HG03108 (cell line): Measurements from ENCODE around the gene PLEKHN1.
"Not testable (repeated sequence)": the region's sequence is repeated elsewhere in the genome, so short reads cannot be mapped to it uniquely, and the experiment has no call there.

Experiments
- ATAC-seq: cut with Tn5 transposase; IDR thresholded peaks from one replicate; pipeline ENCODE4 v1.9.1; 2021; ENCODE audit warnings: moderate library complexity; ENCODE audit not compliant: unreplicated experiment

PLEKHN1 gene

GRCh38 chr1:941588-942383 is 24.5 kb upstream of the PLEKHN1 start:
- no peak for ATAC-seq

GRCh38 chr1:942411-942821 is 23.9 kb upstream of the PLEKHN1 start:
- no peak for ATAC-seq

DNA sequence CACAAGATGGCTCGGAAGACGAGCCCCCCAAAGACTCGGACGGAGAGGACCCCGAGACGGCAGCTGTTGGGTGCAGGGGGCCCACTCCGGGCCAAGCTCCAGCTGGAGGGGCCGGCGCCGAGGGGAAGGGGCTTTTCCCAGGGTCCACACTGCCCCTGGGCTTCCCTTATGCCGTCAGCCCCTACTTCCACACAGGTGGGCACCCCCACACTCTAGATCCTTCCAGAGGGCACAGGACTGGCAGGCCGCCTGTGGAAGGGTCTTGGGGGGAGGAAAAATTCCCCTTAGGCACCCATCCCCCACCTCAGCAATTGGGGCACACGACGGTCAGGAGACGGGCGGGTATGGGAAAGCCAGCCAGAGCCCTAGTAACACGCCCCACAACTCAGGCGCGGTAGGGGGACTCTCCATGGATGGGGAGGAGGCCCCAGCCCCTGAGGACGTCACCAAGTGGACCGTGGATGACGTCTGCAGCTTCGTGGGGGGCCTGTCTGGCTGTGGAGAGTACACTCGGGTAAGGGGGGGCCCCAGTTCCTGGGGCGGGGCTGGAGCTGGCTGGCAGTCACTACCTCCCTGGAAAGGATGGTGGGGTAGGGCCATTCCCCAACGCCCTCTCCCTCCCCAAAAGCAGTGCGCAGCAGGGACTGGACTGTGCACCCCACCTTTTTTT is 23.3 kb upstream of the PLEKHN1 start:
- ATAC-seq: no peak

DNA sequence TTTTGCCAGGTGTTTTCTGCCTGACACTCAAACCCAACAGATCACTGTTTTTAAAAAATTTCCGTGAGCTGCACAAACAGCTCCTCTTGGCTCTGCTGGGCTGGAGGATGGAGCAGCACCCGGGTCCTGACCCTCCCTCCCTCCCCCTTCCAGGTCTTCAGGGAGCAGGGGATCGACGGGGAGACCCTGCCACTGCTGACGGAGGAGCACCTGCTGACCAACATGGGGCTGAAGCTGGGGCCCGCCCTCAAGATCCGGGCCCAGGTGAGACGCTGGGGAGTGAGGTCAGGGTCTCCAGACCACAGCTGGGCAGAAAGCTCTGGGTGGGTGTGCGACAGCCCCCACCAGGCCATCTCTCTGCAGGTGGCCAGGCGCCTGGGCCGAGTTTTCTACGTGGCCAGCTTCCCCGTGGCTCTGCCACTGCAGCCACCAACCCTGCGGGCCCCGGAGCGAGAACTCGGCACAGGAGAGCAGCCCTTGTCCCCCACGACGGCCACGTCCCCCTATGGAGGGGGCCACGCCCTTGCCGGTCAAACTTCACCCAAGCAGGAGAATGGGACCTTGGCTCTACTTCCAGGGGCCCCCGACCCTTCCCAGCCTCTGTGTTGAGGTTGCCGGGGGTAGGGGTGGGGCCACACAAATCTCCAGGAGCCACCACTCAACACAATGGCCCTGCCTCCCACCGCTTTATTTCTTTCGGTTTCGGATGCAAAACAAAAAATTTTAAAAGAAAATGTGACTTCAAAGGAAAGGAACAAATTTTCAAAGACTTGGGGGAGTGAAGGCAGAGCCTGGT is 22.5 kb upstream of the PLEKHN1 start:
- ATAC-seq: no peak

GRCh38 chr1:944341-945325 is 21.6 kb upstream of the PLEKHN1 start:
- ATAC-seq: no peak

DNA sequence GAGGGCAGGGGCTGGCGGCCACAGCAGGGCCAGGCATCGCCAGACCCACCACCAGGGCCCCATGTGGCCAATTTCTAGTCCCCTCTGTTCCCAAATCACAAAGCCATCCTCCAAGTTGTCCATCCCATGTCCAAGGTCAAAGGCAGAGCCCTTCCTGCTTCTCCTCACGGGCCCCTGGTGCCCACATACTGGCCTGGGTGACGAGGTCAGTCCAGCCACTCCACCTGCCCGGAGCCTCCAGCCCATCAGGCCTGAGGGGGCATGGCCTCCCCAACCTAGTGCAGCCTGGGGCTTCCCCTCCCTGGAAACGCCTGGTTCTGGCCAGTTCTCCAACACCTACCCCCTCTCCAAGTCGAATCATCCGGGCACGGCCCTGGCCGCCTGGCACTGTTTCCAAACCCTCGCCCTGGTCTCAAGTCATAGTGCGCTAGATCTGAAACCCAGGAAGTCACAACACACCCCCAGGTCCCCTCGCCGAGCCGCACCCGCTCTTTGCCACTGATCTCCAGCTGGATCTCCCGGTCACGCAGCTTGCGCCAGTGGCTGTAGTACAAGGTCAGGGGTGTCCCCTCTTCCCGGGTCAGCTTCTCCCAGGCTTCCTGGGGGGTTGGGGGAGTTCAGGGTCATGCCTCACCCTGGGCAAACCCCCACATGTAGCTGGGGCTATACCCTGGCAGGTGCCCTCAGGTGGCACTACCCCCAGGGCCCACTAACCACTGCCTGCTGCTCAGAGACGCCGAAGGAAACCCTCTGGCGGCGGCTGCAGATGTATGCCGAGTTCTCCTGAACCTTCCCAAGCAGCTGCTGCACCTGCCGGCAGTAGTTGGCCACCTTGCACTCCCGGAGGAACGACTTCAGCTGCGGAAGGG is 20.4 kb upstream of the PLEKHN1 start:
- ATAC-seq: no peak

DNA sequence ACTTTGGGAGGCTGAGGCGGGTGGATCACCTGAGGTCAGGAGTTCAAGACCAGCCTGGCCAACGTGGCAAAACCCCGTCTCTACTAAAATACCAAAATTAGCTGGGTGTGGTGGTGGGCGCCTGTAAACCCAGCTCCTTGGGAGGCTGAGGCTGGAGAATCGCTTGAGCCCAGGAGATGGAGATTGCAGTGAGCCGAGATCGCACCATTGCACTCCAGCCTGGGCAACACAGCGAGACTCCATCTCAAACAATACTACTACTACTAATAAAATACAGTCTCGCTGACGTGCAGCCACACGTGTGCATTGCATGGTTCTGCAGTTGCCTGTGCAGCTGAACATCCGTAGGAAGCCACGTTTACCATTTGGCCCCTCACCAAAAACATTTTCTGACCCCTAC is 19.5 kb upstream of the PLEKHN1 start:
- not testable (repeated sequence) for ATAC-seq

DNA sequence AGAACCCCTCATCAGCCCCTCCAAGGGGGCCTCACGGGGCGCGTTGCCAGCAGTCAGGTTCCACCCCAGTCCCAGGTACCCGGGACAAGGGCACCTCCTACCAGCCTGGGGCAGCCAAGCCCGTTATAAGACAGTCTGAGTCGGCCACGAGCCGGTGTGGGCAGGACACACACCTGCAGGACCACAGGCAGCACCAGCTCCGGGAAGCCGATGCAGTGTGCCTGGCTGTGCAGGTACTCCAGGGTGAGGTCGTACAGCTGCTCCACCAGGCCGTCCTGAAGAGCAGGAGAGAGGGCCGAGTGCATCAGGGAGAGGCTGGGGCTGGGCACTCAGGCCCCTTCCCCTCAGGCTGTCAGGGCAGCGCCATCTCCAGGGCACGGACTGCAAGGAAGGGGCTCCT is 18.3 kb upstream of the PLEKHN1 start:
- ATAC-seq: no peak

DNA sequence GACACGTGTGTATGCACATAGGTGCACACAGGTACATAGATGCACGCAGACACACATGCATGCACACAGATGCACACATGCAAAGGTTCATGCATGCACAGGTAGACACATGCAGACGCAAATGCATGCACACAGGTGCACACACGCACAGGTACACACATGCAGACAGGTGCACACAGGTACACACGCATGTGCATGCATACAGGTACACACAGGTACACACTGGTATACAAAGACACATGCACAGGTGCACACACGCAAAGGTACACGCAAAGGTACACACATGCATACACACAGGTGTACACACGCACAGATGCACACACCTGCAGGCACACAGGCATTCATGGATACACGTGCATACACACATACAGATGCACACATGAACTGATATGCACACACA is 16.0 kb upstream of the PLEKHN1 start:
- no peak for ATAC-seq

DNA sequence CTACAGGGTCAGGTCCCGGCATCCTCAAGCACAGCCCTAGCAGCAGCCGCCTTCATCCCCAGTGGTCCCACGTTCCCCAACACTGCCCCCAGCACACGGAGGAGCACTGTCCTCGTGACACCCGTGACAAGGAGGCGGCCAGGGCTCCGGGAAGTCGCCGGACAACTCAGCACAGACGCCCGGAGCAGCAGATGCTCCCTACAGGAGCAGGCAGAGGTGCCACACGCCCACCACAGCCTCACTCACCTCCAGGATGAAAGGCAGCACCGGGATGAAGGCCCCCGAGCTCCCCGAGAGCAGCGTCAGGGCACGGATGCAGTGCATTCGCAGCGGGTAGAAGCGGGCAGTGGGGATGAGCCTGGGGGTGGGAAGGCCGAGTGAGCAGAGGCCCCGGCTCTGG is 15.4 kb upstream of the PLEKHN1 start:
- ATAC-seq: no peak

DNA sequence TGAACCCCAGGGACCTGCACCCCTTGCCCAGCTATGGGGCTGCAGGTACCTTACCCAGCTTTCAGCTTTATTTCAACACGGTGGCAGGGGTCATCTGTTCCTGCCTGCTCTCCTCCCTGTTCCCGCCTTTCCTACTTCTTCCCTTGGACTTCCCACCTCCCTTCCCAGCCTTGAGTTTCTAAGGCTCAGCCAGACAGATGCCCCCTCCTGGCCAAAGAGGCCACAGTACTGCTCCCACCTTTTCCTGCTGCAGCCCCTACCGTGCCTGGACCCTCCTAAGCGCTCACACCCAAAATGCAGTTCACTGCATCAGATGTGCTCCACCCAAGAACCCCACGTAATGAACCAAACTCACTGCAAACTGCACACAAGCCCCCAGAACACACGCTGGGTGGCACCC is 14.9 kb upstream of the PLEKHN1 start:
- ATAC-seq: no peak

DNA sequence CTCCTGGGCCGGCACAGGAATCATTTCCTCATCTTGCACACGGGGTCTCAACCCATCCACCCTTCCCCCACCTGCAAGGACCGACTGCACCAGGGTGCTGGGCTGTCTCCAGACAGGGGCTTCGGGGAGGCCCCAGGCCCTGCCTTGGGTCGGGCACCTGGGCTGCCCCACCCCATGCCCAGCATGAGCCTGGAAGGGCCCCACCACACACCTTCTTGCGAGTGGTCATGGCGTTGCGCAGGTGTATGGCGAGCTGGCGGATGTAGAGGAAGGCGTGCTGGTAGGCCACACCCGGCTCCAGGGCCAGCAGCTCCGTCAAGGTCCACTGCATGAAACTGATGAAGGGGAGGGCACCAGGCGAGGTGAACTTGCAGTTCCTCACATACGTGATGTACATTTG is 14.1 kb upstream of the PLEKHN1 start:
- no peak for ATAC-seq

GRCh38 chr1:952603-953002 is 13.7 kb upstream of the PLEKHN1 start:
- ATAC-seq: no peak

DNA sequence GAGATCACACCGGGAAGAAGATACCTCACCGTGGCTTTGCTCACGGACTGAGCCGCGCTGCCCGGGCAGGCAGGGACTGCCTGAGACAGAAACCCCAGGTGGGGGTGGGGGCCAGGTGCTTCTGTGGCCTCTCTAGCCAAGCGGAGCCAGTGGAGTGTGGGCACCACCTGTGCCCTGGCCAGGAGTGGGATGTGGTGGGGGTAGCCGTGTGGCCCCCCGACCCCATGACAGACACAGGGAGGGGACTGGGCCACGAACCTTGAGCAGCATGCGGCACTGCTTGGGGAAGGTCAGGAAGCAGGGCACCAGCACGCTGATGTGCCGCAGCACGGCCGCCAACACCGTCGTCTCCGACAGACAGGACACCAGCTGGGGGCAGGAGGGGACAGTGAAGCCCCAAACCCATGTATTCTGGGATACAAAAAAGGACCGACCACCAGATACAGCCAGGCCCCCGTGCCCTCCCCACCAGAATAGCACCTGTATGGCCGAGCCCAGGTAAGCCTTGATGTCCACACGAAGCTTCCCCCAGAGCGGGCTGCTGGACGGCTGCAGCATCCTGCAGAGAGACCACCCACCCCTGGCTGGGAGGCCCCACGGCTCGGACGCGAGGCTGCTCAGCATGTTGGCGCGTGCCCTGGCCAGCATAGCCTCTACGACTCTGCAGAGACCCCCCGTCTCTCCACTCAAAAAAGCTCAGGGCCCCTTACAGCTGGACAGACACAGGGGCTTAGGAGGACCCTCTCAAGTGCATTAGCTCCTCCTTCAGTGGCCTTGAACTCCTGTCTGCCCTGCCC is 12.6 kb upstream of the PLEKHN1 start:
- no peak for ATAC-seq

GRCh38 chr1:954927-955326 is 11.4 kb upstream of the PLEKHN1 start:
- no peak for ATAC-seq

GRCh38 chr1:955474-955873 is 10.8 kb upstream of the PLEKHN1 start:
- ATAC-seq: no peak

DNA sequence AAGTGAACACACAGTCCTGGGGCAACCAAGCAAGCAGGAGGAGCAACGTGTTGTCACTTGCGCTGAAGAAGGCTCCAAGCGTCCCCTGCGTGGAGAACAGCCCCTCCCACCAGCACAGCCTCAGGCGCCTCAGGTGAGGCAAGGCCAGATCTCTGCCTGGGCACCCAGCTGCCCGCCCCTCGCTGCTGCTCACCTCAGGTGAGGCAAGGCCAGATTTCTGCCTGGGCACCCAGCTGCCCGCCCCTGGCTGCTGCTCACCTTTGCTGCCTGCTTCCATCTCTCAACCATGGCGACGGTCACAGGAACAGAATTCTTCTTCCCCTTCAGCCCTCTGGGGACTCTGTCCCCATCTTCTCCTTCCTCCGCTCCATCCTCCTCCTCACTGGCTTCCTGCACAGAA is 9.6 kb upstream of the PLEKHN1 start:
- no peak for ATAC-seq

GRCh38 chr1:958823-959730 is 7.2 kb upstream of the PLEKHN1 start, which contains the start of gene NOC2L:
Gene NOC2L (minus strand): TSS chr1:959256. CDS start chr1:959240, 16 bp downstream.
- ATAC-seq: peak; percentile 52
